ENCODE data around the gene PTCD2. TPM values are rescaled to one million over a fixed set of nuclear protein-coding genes. Genes with fewer than 3 reads are reported as not detected.

PTCD2 gene
- total and polyA plus RNA-seq, 2 of the 8 experiments (the other 6 are each of a cell fraction or from before 2014, with no cell fraction given) = 7.3 to 15.4 TPM

DNA sequence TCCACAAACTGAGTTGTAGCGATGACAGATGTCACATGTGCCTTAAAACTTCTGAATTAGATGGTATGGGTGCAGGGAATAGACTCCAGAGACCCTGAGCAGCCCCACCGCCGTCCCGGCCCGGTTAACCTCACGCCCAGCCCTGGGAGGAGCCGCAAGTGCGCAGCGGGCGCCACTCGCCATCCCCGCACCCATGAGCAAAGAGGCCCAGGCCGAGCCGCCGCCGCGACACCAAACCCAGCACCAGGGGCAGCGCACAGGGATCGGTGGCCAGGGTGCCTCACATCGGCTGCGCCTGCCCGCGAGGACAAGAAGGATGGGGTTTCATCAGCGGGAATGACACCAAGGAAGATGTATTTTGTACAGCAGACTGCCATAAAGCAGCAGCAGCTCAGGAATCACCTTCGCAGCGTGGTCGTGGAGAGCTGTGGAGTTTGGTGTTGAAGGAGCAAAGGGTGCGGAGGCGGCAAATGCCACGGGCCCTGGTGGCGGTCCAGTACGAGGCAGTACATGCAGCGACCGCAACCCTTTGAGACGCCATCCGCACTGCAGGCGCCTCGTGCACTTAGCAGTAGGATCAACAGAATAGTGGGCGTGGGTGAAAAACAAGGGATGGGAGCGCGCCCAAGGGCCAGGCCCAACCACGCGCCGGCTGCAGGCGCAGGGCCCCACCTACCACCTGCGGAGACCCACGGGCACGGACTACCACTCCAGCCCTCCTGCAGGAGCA is 97.3 kb downstream of the PTCD2 start:
- 97% methylated on average over 48 of the region's 48 CpGs; no CpG with 5 or more reads in 1 of the 2 experiments for WGBS, 2 experiments (ENCODE audit: extremely low coverage in 1 of 2, insufficient coverage in 1 of 2, insufficient read length in 1 of 2, insufficient replicate concordance in 2 of 2, low coverage in 1 of 2, low lambda C conversion rate in 2 of 2, missing lambda C conversion rate in 1 of 2)
- Histone ChIP-seq H2BK20ac (ENCODE audit: low read length) (no peak overlapping the region), H3K79me2 (ENCODE audit: control insufficient read depth in 1 of 2, insufficient read depth in 2 of 2, low read length in 2 of 2) (no peaks in the 10 kb centered on the region), H3K36me3 (ENCODE audit: control insufficient read depth in 2 of 4, insufficient read depth in 4 of 4, low read length in 3 of 4) (no peaks in the 10 kb centered on the region), H3K23me2 (ENCODE audit: low read depth, low read length) (peaks cover 3% of the 10 kb centered on the region; the same call in 1 of the 2 replicates), H2AK5ac (ENCODE audit: low read depth, low read length) (0 out of 2 replicates have a peak overlapping the region, but pooled peaks have one; percentile 24), H3K18ac (ENCODE audit: extremely low read depth, low read length) (no peak overlapping the region), H3K4me2 (ENCODE audit: insufficient read depth in 1 of 2, low read depth in 2 of 2, low read length in 2 of 2) (no peak overlapping the region), H2BK5ac (ENCODE audit: low read depth, low read length) (no peak overlapping the region), H3K4me3 (ENCODE audit: extremely low read depth in 1 of 4, insufficient read depth in 2 of 4, low read depth in 3 of 4, low read length in 4 of 4) (no peak overlapping the region), H2BK12ac (ENCODE audit: low read depth, low read length) (no peak overlapping the region), H2BK15ac (ENCODE audit: low read length) (no peak overlapping the region), H3K27me3 (replicated peaks in 1 of 4; ENCODE audit: control insufficient read depth in 3 of 4, extremely low read depth in 1 of 4, insufficient read depth in 3 of 4, low read length in 3 of 4) (no peaks in the 10 kb centered on the region), H3K56ac (replicated peaks; ENCODE audit: insufficient read length, low read depth, low read length) (no peak overlapping the region), H2AFZ (ENCODE audit: low read length) (peak overlapping the region; percentile 54; the same call in 1 of the 2 replicates), H3K4ac (replicated peaks; ENCODE audit: insufficient read length, low read depth, low read length) (no peak overlapping the region), H4K20me1 (replicated peaks in 1 of 2; ENCODE audit: control insufficient read depth in 1 of 2, insufficient read depth in 2 of 2, low read length in 2 of 2) (no peaks in the 10 kb centered on the region), H3K4me1 (replicated peaks in 1 of 4; ENCODE audit: control insufficient read depth in 3 of 4, insufficient read depth in 4 of 4, low read length in 3 of 4) (no peaks in the 10 kb centered on the region), H3K14ac (ENCODE audit: insufficient read length) (no peak overlapping the region), H4K5ac (ENCODE audit: insufficient read length, low read depth, low read length) (no peak overlapping the region), H3K23ac (ENCODE audit: insufficient read length) (no peak overlapping the region), H4K91ac (replicated peaks; ENCODE audit: insufficient read length, low read length) (no peak overlapping the region), H2BK120ac (replicated peaks; ENCODE audit: low read depth, low read length) (no peak overlapping the region), H3K9me3 (ENCODE audit: insufficient read depth in 2 of 2, low read depth in 1 of 2, low read length in 1 of 2) (no peaks in the 10 kb centered on the region), H3K27ac (ENCODE audit: low read depth, low read length) (no peak overlapping the region), H3K9ac (replicated peaks in 1 of 4; ENCODE audit: extremely low read depth in 1 of 4, low read depth in 3 of 4, low read length in 3 of 4) (no peak overlapping the region), H3K79me1 (ENCODE audit: low read depth, low read length) (no peaks in the 10 kb centered on the region), H4K8ac (ENCODE audit: extremely low read depth, insufficient read depth, low read length) (no peak overlapping the region)
- ChIA-PET CTCF (ENCODE audit: partially characterized antibody) (no interaction called here), POLR2A (ENCODE audit: partially characterized antibody) (no interaction called here)
- no peak for DNase-seq (ENCODE audit: low read depth in 1 of 2, low spot score in 2 of 2)
- no peak for FAIRE-seq

Data from H1 (cell line).